Activated CD4-positive, alpha-beta T cell treated with anti-CD3 and anti-CD28 coated beads, Interleukin-2, amount 10 ng/mL, durations not matched to agents 24 days and 14 days (primary cell): ENCODE results near the gene PTPRT. TPM values are rescaled to one million over a fixed set of nuclear protein-coding genes. Genes with fewer than 3 reads are reported as not detected.

Experiments
- DNase-seq: peaks from one replicate; pipeline ENCODE4 v3.0.0; 2022
- H3K27ac Mint-ChIP-seq: one replicate; pipeline ENCODE4 v1.8.0; 2022; ENCODE audit warnings: mild to moderate bottlenecking, mixed read lengths
- H3K27me3 Mint-ChIP-seq: one replicate; pipeline ENCODE4 v1.8.0; 2022; ENCODE audit warnings: mixed read lengths
- H3K36me3 Mint-ChIP-seq: one replicate; pipeline ENCODE4 v1.8.0; 2022; ENCODE audit warnings: low read depth, mild to moderate bottlenecking, mixed read lengths
- H3K4me1 Mint-ChIP-seq: one replicate; pipeline ENCODE4 v1.8.0; 2021; ENCODE audit warnings: mixed read lengths
- H3K4me3 Mint-ChIP-seq: one replicate; pipeline ENCODE4 v1.8.0; 2022; ENCODE audit warnings: mild to moderate bottlenecking, moderate library complexity, mixed read lengths
- H3K9me3 Mint-ChIP-seq: one replicate; pipeline ENCODE4 v1.8.0; 2021; ENCODE audit warnings: mixed read lengths
- intact Hi-C: fragments of 100-400 bp; cut with micrococcal nuclease; formaldehyde crosslinking; loops from one replicate; pipeline ENCODE4 v1.15.1; 2023
- total RNA-seq: library from RNA; stranded (reverse); gene quantifications from 2 replicates; pipeline ENCODE4 v1.2.3, GENCODE V29; 2022

PTPRT gene
- total RNA-seq, 1 donor from 2014 or later = not detected

DNA sequence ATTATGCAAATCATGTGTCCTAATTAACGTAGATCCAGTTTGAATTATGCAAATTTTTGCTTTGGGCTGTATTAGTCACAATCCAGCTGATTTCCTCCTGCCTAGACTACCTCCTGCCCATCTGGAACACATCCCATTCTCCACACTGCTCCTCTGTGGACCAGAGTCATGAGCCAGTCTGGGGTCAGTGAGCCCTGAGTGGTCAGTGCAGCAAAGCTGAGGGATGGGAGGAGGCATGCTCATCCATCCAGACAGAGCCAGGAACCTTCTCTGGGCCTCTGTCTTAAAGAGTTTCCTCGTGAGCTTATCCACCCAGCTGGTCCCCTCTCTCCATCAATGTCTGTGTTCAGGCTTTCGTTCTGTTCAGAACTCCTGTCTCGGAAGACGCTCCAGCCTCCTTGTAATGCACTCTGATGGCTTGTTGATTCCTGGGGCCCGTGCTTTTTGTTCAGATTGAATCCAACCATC, 747.8 kb downstream of the PTPRT start:
- Mint-ChIP-seq H3K4me3 (no peak overlapping the region), H3K4me1 (no peaks in the 10 kb centered on the region), H3K36me3 (no peaks in the 10 kb centered on the region), H3K27ac (no peak overlapping the region), H3K9me3 (no peaks in the 10 kb centered on the region), H3K27me3 (no peaks in the 10 kb centered on the region)
- intact Hi-C loops = no loop called here
- DNase-seq = no peak

DNA sequence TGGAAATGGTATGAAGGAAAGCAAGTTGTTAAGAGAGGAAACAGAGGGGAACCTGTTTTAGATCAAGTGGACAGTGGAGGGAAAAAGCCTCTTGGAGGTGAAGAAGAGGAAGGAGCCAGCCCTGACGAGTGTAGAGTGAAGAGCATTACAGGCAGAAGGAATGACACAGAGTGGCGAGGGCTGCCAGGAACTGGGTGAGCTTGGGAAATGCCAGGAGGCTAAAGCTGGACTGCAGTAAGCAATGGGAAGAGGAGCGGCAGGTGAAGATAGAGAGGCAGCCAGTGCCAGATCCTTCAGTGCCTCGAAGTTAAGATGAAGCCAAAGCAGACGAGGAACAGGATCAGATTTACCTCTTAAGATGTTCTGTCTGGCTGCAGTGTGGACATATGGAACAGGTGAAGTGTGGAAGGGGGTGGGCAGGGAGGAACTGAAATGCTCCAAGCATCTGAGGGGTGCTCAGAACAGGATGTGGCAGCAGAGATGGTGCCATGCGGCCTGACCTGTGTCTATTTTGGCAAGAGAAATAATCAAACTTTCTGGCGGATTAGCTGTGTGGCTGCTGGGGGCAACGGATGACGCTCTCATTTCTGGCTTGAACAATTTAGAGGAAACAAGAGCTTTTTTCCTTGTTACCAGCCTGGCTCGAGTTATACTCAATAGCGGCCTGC, 748.4 kb downstream of the PTPRT start:
- no peak for DNase-seq
- no peak overlapping the region for H3K4me3 Mint-ChIP-seq
- intact Hi-C loops = no loop called here
- no peak overlapping the region for H3K27ac Mint-ChIP-seq
- H3K9me3 Mint-ChIP-seq = no peaks in the 10 kb centered on the region
- H3K4me1 Mint-ChIP-seq = no peaks in the 10 kb centered on the region
- H3K27me3 Mint-ChIP-seq = no peaks in the 10 kb centered on the region
- no peaks in the 10 kb centered on the region for H3K36me3 Mint-ChIP-seq

DNA sequence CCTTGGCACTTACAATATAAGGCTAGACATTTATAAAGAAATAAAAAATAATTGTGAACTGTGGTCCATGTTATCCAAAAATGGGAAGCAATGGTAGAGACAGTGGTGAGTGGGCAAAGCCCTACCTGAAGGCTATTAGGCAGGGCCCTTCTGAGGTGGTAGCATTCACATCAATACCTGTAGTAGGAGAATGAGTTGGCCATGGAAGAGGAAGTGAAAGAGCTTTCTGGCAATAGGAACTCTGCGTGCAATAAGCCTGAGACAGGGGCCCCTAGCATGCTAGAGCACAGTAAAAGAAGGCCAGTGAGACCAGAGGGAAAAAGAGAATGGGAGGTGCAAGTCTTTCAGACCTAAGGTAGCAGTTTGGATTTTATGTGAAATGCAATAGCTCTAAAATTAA, 754.5 kb downstream of the PTPRT start:
- no peaks in the 10 kb centered on the region for H3K4me1 Mint-ChIP-seq
- no peak overlapping the region for H3K27ac Mint-ChIP-seq
- no peak overlapping the region for H3K4me3 Mint-ChIP-seq
- no peak for DNase-seq
- intact Hi-C loops = no loop called here
- H3K9me3 Mint-ChIP-seq = no peaks in the 10 kb centered on the region
- H3K36me3 Mint-ChIP-seq = no peaks in the 10 kb centered on the region
- no peaks in the 10 kb centered on the region for H3K27me3 Mint-ChIP-seq

DNA sequence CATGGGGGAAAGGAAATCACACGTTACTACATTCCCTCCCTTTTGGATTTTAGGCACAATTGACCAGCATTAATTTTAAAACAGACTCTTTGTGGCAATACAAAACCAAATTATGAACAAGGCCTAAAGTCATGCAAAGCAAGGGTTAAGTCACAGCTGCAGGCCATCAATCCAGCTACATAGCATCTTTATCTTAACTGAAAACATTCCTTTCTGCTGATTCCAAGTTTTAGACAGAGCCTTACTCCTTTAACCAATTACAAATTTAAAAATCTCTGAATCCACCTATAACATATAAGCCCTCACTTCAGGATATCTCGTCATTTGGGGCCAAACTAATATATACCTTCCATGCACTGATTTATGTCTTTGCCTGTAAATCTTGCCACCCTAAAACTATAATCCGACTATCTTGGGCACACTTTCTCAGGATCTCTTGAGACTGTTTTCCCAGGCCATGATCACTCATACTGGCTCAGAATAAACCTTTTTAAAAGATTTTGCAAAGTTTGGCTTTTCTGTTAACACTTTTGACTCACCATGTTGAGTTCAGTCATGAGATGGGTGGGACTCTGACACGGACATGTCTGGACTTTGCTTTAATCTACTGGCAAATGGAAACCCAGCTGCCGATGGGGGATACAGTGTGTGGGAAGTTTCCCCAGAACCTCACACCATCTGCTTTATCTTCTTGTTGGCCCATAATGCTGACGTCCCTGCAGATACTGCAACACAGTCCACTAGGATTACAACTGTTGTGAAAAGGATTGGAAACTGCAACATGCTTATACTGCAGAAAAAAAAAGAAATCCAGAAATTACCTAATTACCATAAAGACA, 757.0 kb downstream of the PTPRT start:
- H3K27me3 Mint-ChIP-seq = no peaks in the 10 kb centered on the region
- H3K9me3 Mint-ChIP-seq = no peaks in the 10 kb centered on the region
- H3K4me1 Mint-ChIP-seq = no peaks in the 10 kb centered on the region
- no peak for DNase-seq
- H3K27ac Mint-ChIP-seq = no peak overlapping the region
- intact Hi-C loops = no loop called here
- no peaks in the 10 kb centered on the region for H3K36me3 Mint-ChIP-seq
- H3K4me3 Mint-ChIP-seq = no peak overlapping the region

DNA sequence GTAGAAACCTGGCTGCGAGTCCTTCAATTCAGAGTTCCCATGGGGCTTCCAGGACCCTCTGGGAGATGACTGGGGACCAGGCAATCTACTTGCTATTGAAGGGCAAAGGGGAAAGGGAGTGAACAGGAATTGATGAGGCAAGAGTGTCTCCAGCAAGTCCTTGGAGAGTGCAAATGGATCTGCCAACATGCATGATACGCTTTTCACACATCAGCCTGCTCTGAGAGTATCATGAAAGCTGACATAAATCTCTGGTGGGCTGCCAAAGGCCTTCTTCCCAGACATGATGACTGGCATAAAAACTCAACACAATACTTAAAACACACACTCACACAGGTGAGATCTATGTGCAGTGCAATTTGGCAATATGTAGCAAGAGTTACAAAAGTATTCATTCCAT, 759.1 kb downstream of the PTPRT start:
- Mint-ChIP-seq H3K36me3 (no peaks in the 10 kb centered on the region), H3K4me1 (no peaks in the 10 kb centered on the region), H3K27me3 (no peaks in the 10 kb centered on the region), H3K4me3 (no peak overlapping the region), H3K27ac (no peak overlapping the region), H3K9me3 (no peaks in the 10 kb centered on the region)
- intact Hi-C loops = no loop called here
- DNase-seq = no peak

DNA sequence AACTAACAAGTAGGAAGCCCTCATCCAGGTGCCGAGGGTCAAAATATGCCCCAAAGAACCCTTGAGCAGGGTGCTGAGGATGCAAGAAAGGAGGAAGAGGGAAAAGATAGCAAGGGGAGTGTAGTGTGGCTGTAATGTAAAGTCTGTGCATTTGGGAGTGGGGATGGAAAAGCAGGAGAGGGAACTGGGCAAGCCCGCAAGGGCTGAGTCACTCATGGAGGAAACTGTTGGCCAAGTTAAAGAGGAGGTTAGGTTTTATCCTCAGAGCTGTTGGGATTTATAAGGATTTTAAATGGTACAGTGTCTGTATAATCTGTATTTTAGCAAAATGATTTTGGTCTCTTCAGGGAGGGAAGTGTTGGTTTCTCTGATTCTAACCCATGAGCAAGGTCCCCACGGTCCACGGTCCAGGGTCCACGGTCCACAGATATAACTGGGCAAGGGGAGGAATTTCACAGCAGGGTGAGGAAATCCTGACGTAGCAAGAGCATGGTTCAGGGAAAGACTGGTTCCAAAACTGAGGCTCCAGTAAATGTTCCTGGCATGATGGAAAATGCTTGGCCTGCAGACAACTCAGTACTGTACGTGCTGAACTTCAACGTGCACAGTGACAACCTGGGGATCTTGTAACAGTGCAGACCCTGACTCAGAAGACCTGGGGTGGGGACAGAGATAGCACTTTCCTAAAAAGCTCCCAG, 759.8 kb downstream of the PTPRT start:
- Mint-ChIP-seq H3K4me1 (no peaks in the 10 kb centered on the region), H3K27me3 (no peaks in the 10 kb centered on the region), H3K36me3 (no peaks in the 10 kb centered on the region), H3K4me3 (no peak overlapping the region), H3K27ac (no peak overlapping the region), H3K9me3 (no peaks in the 10 kb centered on the region)
- intact Hi-C loops = no loop called here
- no peak for DNase-seq

DNA sequence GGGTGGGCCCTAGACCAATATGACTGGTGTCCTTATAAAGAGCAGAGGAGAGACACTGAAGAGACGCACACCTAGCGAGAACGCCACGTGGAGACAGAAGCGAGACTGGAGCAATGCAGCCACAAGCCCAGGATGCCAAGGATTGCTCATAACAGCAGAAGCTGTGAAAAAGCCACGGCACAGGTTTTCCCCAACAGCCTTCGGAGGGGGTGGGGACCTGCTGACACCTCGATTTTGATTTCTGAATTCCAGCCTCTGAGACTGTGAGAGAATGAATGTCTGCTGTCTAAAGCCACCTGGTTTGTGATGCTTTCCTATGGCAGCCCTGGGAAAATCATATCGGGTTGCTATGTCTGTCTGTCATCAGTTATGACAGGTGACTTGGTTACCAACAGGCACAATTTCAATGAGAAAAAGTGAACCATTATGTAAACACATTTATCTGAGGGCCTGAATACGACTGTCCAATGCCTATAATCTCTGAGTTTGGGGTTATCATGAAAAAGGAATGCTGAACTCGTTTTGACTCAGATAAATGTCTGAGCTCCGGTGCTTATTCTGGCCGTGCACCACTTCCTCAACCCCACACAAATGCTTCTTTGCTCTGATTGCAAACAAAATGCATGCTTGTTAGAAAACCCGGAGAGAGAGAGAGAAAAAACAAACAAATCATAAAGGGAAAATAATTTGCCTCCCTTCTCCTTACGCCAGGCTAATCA, 769.7 kb downstream of the PTPRT start:
- intact Hi-C loops = no loop called here
- Mint-ChIP-seq H3K27ac (no peak overlapping the region), H3K27me3 (no peaks in the 10 kb centered on the region), H3K4me3 (no peak overlapping the region), H3K9me3 (no peaks in the 10 kb centered on the region), H3K4me1 (no peaks in the 10 kb centered on the region), H3K36me3 (no peaks in the 10 kb centered on the region)
- no peak for DNase-seq

DNA sequence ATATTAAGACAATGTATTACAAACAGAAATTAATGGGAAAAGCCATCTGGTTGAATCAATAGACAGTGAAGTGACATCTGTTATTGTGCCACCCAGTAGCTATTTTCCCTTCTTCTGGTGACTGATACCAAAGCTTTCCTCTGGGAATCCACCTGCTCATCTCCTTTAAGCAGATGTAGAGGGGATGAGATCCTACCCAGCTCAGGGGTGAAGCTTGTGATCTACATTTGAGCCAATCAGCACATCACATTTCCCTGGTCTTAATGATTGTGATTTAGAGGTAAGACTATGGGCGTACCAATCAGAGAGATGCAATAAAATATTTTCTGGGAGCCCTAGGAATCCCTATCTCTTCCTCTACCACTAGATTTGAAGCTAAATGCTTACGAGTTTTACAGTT, 782.9 kb downstream of the PTPRT start:
- Mint-ChIP-seq H3K4me3 (no peak overlapping the region), H3K36me3 (no peaks in the 10 kb centered on the region), H3K27me3 (no peaks in the 10 kb centered on the region)

DNA sequence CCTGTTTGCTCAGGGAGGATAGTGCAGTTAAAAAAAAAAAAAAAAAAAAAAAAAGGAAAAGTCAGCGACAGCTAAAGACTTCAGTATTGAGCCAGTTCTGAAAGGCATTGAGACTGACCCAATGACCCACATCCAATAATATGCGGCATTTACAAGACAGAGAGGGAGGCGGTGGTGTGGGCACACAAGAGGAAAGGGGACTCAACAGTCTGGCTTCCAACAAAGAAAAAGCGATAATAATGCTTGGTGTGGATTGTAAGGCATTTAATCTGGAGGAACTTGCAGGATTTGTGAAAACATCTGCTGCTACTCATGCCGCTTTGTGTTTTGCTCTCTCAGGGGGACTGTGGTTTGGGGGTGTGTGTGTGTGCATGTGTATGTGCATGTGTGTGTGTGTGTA, 787.3 kb downstream of the PTPRT start:
- DNase-seq = no peak
- Mint-ChIP-seq H3K27ac (no peak overlapping the region), H3K4me3 (no peak overlapping the region), H3K36me3 (no peaks in the 10 kb centered on the region), H3K4me1 (no peaks in the 10 kb centered on the region), H3K9me3 (no peaks in the 10 kb centered on the region), H3K27me3 (no peaks in the 10 kb centered on the region)
- intact Hi-C loops = no loop called here

More for the DNA sequence above, 782.9 kb downstream of the PTPRT start:
- Mint-ChIP-seq H3K27ac (no peak overlapping the region), H3K4me1 (no peaks in the 10 kb centered on the region), H3K9me3 (no peaks in the 10 kb centered on the region)
- no peak for DNase-seq
- intact Hi-C loops = no loop called here

DNA sequence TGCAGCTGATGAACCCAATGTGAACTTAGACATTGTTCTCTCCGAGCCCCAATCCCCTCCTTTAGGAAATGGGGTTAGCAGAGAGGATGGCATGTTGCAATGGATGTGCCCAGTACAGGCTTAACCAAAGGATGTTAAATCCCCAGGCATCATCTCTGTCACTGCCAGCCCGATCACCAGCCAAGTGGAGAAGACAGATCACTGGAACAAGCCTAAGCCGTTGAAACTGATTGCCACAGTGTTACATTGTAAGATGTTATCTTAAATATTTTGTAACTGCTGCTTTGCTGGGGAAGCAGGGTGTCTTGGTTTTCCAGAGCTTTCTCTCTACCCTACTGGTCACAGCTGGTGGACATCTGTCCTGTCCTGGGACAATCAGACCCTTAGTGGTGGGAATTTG, 788.1 kb downstream of the PTPRT start:
- Mint-ChIP-seq H3K4me1 (no peaks in the 10 kb centered on the region), H3K36me3 (no peaks in the 10 kb centered on the region), H3K27ac (no peak overlapping the region), H3K9me3 (no peaks in the 10 kb centered on the region), H3K4me3 (no peak overlapping the region), H3K27me3 (no peaks in the 10 kb centered on the region)
- intact Hi-C loops = no loop called here
- DNase-seq = no peak

DNA sequence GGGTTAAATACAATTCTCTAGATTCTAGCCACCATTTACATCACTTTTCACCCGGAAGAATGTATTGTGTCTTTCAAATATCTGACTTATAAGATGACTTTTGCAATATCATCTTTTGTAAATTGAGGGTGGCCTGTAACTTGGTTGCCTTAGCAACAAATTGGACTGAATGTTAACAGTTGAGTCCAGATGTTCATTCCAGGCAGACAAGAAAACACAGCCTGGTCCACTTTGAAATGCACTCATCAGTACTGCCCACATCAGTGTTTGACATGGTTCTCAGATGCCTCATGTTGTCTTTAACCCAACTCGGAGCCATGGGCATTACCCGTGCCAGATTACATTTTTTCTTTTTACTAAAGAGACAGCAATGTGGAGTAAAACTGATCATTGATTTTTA, 789.9 kb downstream of the PTPRT start:
- intact Hi-C loops = no loop called here

DNA sequence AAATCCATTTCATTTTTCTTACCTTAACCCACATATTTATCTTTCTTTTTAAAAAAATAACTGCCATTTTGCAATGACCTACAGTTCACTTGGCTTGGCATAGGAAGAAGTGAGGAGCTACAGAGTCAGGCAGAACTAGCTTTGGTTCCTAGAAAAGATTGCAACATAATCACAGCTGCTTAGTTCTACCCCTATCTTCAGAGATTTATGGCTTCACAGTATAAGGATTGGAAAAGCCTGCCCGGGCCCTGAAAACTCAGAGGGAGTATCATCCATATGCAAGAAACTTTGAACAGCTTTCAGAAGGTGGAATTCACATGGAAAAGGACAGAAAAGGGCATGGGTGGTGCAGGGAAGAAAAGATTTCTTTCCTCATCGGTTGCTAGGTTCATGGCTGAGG, 797.3 kb downstream of the PTPRT start:
- no peak overlapping the region for H3K4me3 Mint-ChIP-seq
- no peak for DNase-seq
- no peaks in the 10 kb centered on the region for H3K36me3 Mint-ChIP-seq
- no peaks in the 10 kb centered on the region for H3K9me3 Mint-ChIP-seq
- intact Hi-C loops = no loop called here
- no peak overlapping the region for H3K27ac Mint-ChIP-seq
- no peaks in the 10 kb centered on the region for H3K27me3 Mint-ChIP-seq
- no peaks in the 10 kb centered on the region for H3K4me1 Mint-ChIP-seq

More for the DNA sequence above, 789.9 kb downstream of the PTPRT start:
- H3K9me3 Mint-ChIP-seq = no peaks in the 10 kb centered on the region
- H3K27me3 Mint-ChIP-seq = no peaks in the 10 kb centered on the region
- H3K4me1 Mint-ChIP-seq = no peaks in the 10 kb centered on the region
- H3K4me3 Mint-ChIP-seq = no peak overlapping the region
- no peak for DNase-seq
- H3K36me3 Mint-ChIP-seq = no peaks in the 10 kb centered on the region
- H3K27ac Mint-ChIP-seq = no peak overlapping the region

DNA sequence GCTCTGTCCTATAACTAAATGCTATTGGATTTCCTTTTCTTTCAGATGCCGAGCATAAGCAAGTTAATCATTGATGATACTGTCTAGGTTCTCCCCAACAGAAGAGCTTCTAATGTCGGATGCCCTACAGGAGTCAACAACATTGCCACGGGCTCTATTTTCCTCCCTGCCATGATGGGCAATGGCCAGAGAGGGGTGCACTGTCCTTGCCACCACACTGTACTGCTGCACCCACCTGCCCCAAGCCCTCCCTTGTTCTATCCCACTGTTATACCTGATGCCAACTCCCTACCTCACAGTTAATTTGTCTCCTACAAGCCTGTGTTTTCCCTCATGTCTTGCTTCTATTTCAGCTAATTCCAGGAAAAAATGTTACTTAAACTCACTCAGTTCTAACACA, 797.9 kb downstream of the PTPRT start:
- DNase-seq = no peak
- Mint-ChIP-seq H3K36me3 (no peaks in the 10 kb centered on the region), H3K4me1 (no peaks in the 10 kb centered on the region), H3K27me3 (no peaks in the 10 kb centered on the region), H3K27ac (no peak overlapping the region), H3K4me3 (no peak overlapping the region), H3K9me3 (no peaks in the 10 kb centered on the region)
- intact Hi-C loops = no loop called here

DNA sequence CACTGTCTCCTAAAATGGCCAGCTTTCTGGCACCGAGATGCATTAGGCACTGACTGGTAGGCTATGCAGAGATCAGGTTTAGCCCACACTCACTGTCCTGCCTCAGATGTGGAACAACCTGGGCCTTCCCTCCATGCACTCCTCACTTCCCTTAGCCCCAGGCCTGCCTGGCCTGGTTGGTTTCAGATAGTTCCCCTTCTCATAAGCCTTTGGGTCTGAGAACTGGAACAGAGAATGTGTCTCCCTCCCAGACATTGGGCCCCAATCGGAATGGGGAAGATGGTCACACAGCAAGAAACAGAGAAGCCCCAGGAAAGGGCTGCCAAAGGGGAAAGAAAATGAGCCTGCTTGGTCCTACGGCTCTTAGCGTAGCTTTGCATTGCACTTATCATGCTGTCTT, 809.4 kb downstream of the PTPRT start:
- H3K9me3 Mint-ChIP-seq = peaks cover 3% of the 10 kb centered on the region
- intact Hi-C loops = no loop called here

More for the DNA sequence above, 809.4 kb downstream of the PTPRT start:
- H3K27me3 Mint-ChIP-seq = no peaks in the 10 kb centered on the region
- H3K4me1 Mint-ChIP-seq = no peaks in the 10 kb centered on the region
- no peak for DNase-seq
- no peak overlapping the region for H3K27ac Mint-ChIP-seq
- H3K36me3 Mint-ChIP-seq = no peaks in the 10 kb centered on the region
- H3K4me3 Mint-ChIP-seq = no peak overlapping the region
